Panc1 (cell line): ENCODE data around the gene EIF5A.

ENCODE experiments used
- POLR2AphosphoS5 ChIP-seq: IDR thresholded peaks from 2 replicates; pipeline ENCODE4 v1.6.1; 2012; ENCODE audit warnings: mild to moderate bottlenecking, low read depth, low read length, moderate library complexity
- TCF7L2 ChIP-seq: IDR thresholded peaks from 2 replicates; pipeline ENCODE4 v1.6.1; 2011; ENCODE audit warnings: mild to moderate bottlenecking, low read depth, low read length, inconsistent platforms
- TF ChIP-seq, protein P1 (sequence below), 2 experiments: IDR thresholded peaks; 2 replicates each; pipeline ENCODE4 v1.6.1; 2011 to 2012; ENCODE audit warnings: low read depth in 2 of 2, control low read depth in 1 of 2, low read length in 1 of 2, mild to moderate bottlenecking in 1 of 2, moderate library complexity in 1 of 2; ENCODE audit not compliant: insufficient read depth in 1 of 2
- TF ChIP-seq, protein P2 (sequence below): fragments of 450-650 bp; IDR thresholded peaks from 2 replicates; pipeline ENCODE4 v1.5.1; 2017; ENCODE audit warnings: mild to moderate bottlenecking

DNA sequence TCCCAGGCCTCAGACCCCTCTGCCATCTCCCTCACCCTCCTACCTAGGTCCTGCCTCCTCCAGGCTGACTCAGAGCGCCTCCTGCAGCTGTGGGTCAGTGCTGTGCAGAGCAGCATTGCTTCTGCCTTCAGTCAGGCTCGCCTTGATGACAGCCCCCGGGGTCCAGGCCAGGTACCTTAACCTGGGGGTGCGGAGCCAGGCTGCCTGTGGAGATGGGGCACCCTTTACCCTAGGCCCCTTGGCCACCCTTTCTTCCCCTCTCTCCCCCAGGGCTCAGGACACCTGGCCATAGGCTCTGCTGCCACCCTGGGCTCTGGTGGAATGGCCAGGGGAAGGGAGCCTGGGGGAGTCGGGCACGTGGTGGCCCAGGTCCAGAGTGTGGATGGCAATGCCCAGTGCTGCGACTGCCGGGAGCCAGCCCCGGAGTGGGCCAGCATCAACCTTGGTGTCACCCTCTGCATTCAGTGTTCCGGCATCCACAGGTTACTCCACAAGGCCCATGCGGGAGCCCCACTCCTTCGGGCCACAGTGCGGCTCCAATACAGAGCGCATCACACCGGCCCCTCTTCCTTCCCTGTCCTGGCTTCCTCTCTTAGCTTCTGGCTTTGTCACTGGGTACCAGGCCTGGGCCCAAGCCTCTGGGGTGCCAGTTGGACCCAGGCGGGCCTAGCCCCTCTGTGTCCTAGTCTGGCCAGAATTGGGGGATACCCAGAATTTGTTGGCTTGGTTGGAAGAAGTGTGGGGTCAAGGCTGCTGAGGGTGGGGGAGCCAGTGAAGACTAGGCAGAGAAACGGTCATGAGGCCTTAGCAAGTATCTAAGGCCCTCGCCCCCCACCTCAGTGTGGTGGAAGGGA is 39.6 kb downstream of the EIF5A start:
- TF ChIP-seq, protein P1, sequence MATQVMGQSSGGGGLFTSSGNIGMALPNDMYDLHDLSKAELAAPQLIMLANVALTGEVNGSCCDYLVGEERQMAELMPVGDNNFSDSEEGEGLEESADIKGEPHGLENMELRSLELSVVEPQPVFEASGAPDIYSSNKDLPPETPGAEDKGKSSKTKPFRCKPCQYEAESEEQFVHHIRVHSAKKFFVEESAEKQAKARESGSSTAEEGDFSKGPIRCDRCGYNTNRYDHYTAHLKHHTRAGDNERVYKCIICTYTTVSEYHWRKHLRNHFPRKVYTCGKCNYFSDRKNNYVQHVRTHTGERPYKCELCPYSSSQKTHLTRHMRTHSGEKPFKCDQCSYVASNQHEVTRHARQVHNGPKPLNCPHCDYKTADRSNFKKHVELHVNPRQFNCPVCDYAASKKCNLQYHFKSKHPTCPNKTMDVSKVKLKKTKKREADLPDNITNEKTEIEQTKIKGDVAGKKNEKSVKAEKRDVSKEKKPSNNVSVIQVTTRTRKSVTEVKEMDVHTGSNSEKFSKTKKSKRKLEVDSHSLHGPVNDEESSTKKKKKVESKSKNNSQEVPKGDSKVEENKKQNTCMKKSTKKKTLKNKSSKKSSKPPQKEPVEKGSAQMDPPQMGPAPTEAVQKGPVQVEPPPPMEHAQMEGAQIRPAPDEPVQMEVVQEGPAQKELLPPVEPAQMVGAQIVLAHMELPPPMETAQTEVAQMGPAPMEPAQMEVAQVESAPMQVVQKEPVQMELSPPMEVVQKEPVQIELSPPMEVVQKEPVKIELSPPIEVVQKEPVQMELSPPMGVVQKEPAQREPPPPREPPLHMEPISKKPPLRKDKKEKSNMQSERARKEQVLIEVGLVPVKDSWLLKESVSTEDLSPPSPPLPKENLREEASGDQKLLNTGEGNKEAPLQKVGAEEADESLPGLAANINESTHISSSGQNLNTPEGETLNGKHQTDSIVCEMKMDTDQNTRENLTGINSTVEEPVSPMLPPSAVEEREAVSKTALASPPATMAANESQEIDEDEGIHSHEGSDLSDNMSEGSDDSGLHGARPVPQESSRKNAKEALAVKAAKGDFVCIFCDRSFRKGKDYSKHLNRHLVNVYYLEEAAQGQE (IDR thresholded peaks at IDR 0.05; ENCODE audit: insufficient read depth in 1 of 2, low read depth in 2 of 2, low read length in 1 of 2), result no peak
- TF ChIP-seq, protein P2, sequence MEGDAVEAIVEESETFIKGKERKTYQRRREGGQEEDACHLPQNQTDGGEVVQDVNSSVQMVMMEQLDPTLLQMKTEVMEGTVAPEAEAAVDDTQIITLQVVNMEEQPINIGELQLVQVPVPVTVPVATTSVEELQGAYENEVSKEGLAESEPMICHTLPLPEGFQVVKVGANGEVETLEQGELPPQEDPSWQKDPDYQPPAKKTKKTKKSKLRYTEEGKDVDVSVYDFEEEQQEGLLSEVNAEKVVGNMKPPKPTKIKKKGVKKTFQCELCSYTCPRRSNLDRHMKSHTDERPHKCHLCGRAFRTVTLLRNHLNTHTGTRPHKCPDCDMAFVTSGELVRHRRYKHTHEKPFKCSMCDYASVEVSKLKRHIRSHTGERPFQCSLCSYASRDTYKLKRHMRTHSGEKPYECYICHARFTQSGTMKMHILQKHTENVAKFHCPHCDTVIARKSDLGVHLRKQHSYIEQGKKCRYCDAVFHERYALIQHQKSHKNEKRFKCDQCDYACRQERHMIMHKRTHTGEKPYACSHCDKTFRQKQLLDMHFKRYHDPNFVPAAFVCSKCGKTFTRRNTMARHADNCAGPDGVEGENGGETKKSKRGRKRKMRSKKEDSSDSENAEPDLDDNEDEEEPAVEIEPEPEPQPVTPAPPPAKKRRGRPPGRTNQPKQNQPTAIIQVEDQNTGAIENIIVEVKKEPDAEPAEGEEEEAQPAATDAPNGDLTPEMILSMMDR, result no peak
- TF ChIP-seq TCF7L2, result no peak
- no peak for TF ChIP-seq POLR2AphosphoS5
